ENCODE results near the gene MRPL50. TPM values are rescaled to one million over a fixed set of nuclear protein-coding genes. Genes with fewer than 3 reads are reported as not detected.

MRPL50 gene
- total RNA-seq, 1 experiment from 2014 or later, result 14.0 TPM

GRCh38 chr9:101432740-101433139 is 34.3 kb upstream of the MRPL50 start:
- CTCF ChIA-PET, result no interaction called here

GRCh38 chr9:101432171-101432570 is 33.8 kb upstream of the MRPL50 start:
- H3K4me3 Mint-ChIP-seq (ENCODE audit: low read depth, unreplicated experiment), result no peak overlapping the region
- BruUV-seq (replicated peaks), result no TSS peak
- no peaks in the 10 kb centered on the region for H3K27me3 Mint-ChIP-seq (ENCODE audit: unreplicated experiment)
- intact Hi-C loops (cut with micrococcal nuclease; ENCODE audit: unreplicated experiment), result no loop called here
- CTCF ChIA-PET, result interaction anchor here (1.1 kb wide), 1 partner anchor 17 kb away, joined by 3 read pairs; no protein-coding TSS in a partner anchor
- peaks cover 3% of the 10 kb centered on the region for H3K9me3 Mint-ChIP-seq (ENCODE audit: low read depth, unreplicated experiment)
- no peak for DNase-seq
- peaks cover 43% of the 10 kb centered on the region for H3K4me1 Mint-ChIP-seq (ENCODE audit: low read depth, unreplicated experiment)
- peaks cover 6% of the 10 kb centered on the region for H3K36me3 Mint-ChIP-seq (ENCODE audit: insufficient read depth, unreplicated experiment)
- no peak overlapping the region for H3K27ac Mint-ChIP-seq (ENCODE audit: unreplicated experiment)
- no peak for TF ChIP-seq CTCF (IDR thresholded peaks at IDR 0.05; ENCODE audit: unreplicated experiment)

More at GRCh38 chr9:101432740-101433139, 34.3 kb upstream of the MRPL50 start:
- H3K9me3 Mint-ChIP-seq (ENCODE audit: low read depth, unreplicated experiment), result peaks cover 3% of the 10 kb centered on the region
- peaks cover 6% of the 10 kb centered on the region for H3K36me3 Mint-ChIP-seq (ENCODE audit: insufficient read depth, unreplicated experiment)
- intact Hi-C loops (cut with micrococcal nuclease; ENCODE audit: unreplicated experiment), result no loop called here
- BruUV-seq (replicated peaks), result no TSS peak
- no peak overlapping the region for H3K27ac Mint-ChIP-seq (ENCODE audit: unreplicated experiment)
- no peak overlapping the region for H3K4me3 Mint-ChIP-seq (ENCODE audit: low read depth, unreplicated experiment)
- no peak for DNase-seq
- H3K4me1 Mint-ChIP-seq (ENCODE audit: low read depth, unreplicated experiment), result peaks cover 43% of the 10 kb centered on the region
- H3K27me3 Mint-ChIP-seq (ENCODE audit: unreplicated experiment), result no peaks in the 10 kb centered on the region
- no peak for TF ChIP-seq CTCF (IDR thresholded peaks at IDR 0.05; ENCODE audit: unreplicated experiment)

- BruUV-seq (replicated peaks), result no TSS peak
- Mint-ChIP-seq H3K36me3 (ENCODE audit: insufficient read depth, unreplicated experiment) (peaks cover 6% of the 10 kb centered on the region), H3K4me1 (ENCODE audit: low read depth, unreplicated experiment) (peaks cover 30% of the 10 kb centered on the region), H3K9me3 (ENCODE audit: low read depth, unreplicated experiment) (peaks cover 3% of the 10 kb centered on the region), H3K27me3 (ENCODE audit: unreplicated experiment) (no peaks in the 10 kb centered on the region), H3K4me3 (ENCODE audit: low read depth, unreplicated experiment) (no peak overlapping the region), H3K27ac (ENCODE audit: unreplicated experiment) (peak overlapping the region; percentile 8)
- no peak for TF ChIP-seq CTCF (IDR thresholded peaks at IDR 0.05; ENCODE audit: unreplicated experiment)
- intact Hi-C loops (cut with micrococcal nuclease; ENCODE audit: unreplicated experiment), result no loop called here
- CTCF ChIA-PET, result no interaction called here
- no peak for DNase-seq
Observed at GRCh38 chr9:101429736-101430135, 31.3 kb upstream of the MRPL50 start.

GRCh38 chr9:101428909-101429308 is 30.5 kb upstream of the MRPL50 start:
- H3K9me3 Mint-ChIP-seq (ENCODE audit: low read depth, unreplicated experiment), result peaks cover 6% of the 10 kb centered on the region
- H3K27ac Mint-ChIP-seq (ENCODE audit: unreplicated experiment), result peak overlapping the region; percentile 8
- DNase-seq, result no peak
- no TSS peak for BruUV-seq (replicated peaks)
- intact Hi-C loops (cut with micrococcal nuclease; ENCODE audit: unreplicated experiment), result no loop called here
- TF ChIP-seq CTCF (IDR thresholded peaks at IDR 0.05; ENCODE audit: unreplicated experiment), result no peak
- peaks cover 6% of the 10 kb centered on the region for H3K36me3 Mint-ChIP-seq (ENCODE audit: insufficient read depth, unreplicated experiment)
- no peak overlapping the region for H3K4me3 Mint-ChIP-seq (ENCODE audit: low read depth, unreplicated experiment)
- H3K27me3 Mint-ChIP-seq (ENCODE audit: unreplicated experiment), result no peaks in the 10 kb centered on the region
- peaks cover 22% of the 10 kb centered on the region for H3K4me1 Mint-ChIP-seq (ENCODE audit: low read depth, unreplicated experiment)
- CTCF ChIA-PET, result interaction anchor here (1.0 kb wide), 1 partner anchor 30 kb away, joined by 3 read pairs; no protein-coding TSS in a partner anchor
